ENCODE measurements around the gene ANKLE2.

ANKLE2 gene

GRCh38 chr12:132718644-132719043, 43.0 kb downstream of the ANKLE2 start:
- no peak for TF ChIP-seq CTCF (IDR thresholded peaks at IDR 0.05)
- Histone ChIP-seq H3K27ac (no peak overlapping the region), H3K4me3 (no peak overlapping the region)
- DNase-seq (ENCODE audit: low spot score): no peak

GRCh38 chr12:132717531-132718387, 43.9 kb downstream of the ANKLE2 start:
- no peak for DNase-seq (ENCODE audit: low spot score)
- Histone ChIP-seq H3K4me3 (no peak overlapping the region), H3K27ac (no peak overlapping the region)

GRCh38 chr12:132717011-132717410, 44.6 kb downstream of the ANKLE2 start:
- DNase-seq (ENCODE audit: low spot score): no peak
- Histone ChIP-seq H3K27ac (no peak overlapping the region), H3K4me3 (no peak overlapping the region)
- TF ChIP-seq CTCF (IDR thresholded peaks at IDR 0.05): no peak

More at GRCh38 chr12:132717531-132718387, 43.9 kb downstream of the ANKLE2 start:
- TF ChIP-seq CTCF (IDR thresholded peaks at IDR 0.05): no peak

- no peak for DNase-seq (ENCODE audit: low spot score)
- H3K27ac ChIP-seq: no peak overlapping the region
- no peak for TF ChIP-seq CTCF (IDR thresholded peaks at IDR 0.05)
- no peak overlapping the region for H3K4me3 ChIP-seq
Measured at GRCh38 chr12:132716356-132716755, 45.3 kb downstream of the ANKLE2 start.

GRCh38 chr12:132715874-132716273, 45.8 kb downstream of the ANKLE2 start:
- no peak for DNase-seq (ENCODE audit: low spot score)

GRCh38 chr12:132713123-132713522, 48.5 kb downstream of the ANKLE2 start:
- Histone ChIP-seq H3K27ac (no peak overlapping the region), H3K4me3 (no peak overlapping the region)
- no peak for TF ChIP-seq CTCF (IDR thresholded peaks at IDR 0.05)
- DNase-seq (ENCODE audit: low spot score): no peak

More at GRCh38 chr12:132715874-132716273, 45.8 kb downstream of the ANKLE2 start:
- no peak for TF ChIP-seq CTCF (IDR thresholded peaks at IDR 0.05)
- no peak overlapping the region for H3K27ac ChIP-seq
- no peak overlapping the region for H3K4me3 ChIP-seq

Measured in coronary artery (tissue), 2 donors.